PC-9 (cell line): ENCODE data around the gene HTRA3.

Source experiments
- EZH2 ChIP-seq: fragments of 200-600 bp; sonication (generic); IDR thresholded peaks from 2 replicates; pipeline ENCODE4 v1.8.0; 2017; ENCODE audit warnings: antibody characterized with exemption, low read depth
- TF ChIP-seq, protein P1 (sequence below): fragments of 200-600 bp; sonication (generic); conservative IDR thresholded peaks from 2 replicates; pipeline ENCODE4 v1.6.1; 2017; ENCODE audit warnings: mixed run types, antibody characterized with exemption, mild to moderate bottlenecking, moderate library complexity

DNA sequence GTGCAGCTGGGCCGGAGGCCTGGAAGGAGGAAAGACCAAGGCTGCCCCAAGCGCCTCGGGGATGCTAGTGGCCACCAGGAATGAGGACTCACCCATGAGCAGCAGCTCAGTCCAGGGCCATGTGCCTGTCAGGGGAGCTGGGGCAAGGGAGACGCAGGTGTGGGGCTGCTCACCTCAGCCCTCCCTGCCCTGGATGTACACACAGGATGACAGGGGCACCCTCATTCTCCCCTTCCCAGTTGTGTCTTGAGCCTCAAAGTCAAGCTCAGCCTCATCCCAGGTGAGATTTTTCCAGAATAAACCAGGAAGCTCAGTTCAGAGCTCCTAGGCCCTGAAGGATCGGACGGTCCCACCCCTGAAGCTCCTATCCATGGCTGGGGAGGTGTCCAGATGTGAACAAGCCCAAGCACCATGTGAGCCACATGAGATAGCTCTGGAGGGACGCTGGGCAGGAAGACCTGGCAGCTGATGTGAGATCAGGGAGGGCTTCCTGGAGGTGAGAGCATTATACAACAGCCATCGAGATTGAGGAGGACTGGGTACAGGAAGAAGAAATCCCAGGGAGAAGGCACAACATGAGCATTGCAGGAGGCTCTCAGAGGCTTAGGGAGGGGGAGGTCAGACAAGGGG, 23.0 kb downstream of the HTRA3 start:
- TF ChIP-seq EZH2, result no peak
- TF ChIP-seq, protein P1, sequence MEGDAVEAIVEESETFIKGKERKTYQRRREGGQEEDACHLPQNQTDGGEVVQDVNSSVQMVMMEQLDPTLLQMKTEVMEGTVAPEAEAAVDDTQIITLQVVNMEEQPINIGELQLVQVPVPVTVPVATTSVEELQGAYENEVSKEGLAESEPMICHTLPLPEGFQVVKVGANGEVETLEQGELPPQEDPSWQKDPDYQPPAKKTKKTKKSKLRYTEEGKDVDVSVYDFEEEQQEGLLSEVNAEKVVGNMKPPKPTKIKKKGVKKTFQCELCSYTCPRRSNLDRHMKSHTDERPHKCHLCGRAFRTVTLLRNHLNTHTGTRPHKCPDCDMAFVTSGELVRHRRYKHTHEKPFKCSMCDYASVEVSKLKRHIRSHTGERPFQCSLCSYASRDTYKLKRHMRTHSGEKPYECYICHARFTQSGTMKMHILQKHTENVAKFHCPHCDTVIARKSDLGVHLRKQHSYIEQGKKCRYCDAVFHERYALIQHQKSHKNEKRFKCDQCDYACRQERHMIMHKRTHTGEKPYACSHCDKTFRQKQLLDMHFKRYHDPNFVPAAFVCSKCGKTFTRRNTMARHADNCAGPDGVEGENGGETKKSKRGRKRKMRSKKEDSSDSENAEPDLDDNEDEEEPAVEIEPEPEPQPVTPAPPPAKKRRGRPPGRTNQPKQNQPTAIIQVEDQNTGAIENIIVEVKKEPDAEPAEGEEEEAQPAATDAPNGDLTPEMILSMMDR, result no peak
